ENCODE measurements around the gene CDC25A.

Gene CDC25A

GRCh38 chr3:48143567-48143966, 44.6 kb downstream of the CDC25A start:
- DNase-seq (ENCODE audit: extremely low read depth in 1 of 2, low read depth in 1 of 2): no peak

GRCh38 chr3:48142316-48142870, 45.8 kb downstream of the CDC25A start:
- DNase-seq (ENCODE audit: extremely low read depth in 1 of 2, low read depth in 1 of 2): no peak

GRCh38 chr3:48141604-48142137, 46.5 kb downstream of the CDC25A start:
- no peak for DNase-seq (ENCODE audit: extremely low read depth in 1 of 2, low read depth in 1 of 2)

- DNase-seq (ENCODE audit: extremely low read depth in 1 of 2, low read depth in 1 of 2): no peak
Measured at GRCh38 chr3:48140936-48141603, 47.1 kb downstream of the CDC25A start.

- no peak for DNase-seq (ENCODE audit: extremely low read depth in 1 of 2, low read depth in 1 of 2)
Measured at GRCh38 chr3:48140336-48140757, 47.9 kb downstream of the CDC25A start.

GRCh38 chr3:48137425-48137999, 50.7 kb downstream of the CDC25A start:
- no peak for DNase-seq (ENCODE audit: extremely low read depth in 1 of 2, low read depth in 1 of 2)

- no peak for DNase-seq (ENCODE audit: extremely low read depth in 1 of 2, low read depth in 1 of 2)
Measured at GRCh38 chr3:48135552-48136495, 52.4 kb downstream of the CDC25A start.

- no peak for DNase-seq (ENCODE audit: extremely low read depth in 1 of 2, low read depth in 1 of 2)
Measured at GRCh38 chr3:48130321-48130904, 57.8 kb downstream of the CDC25A start.

GRCh38 chr3:48129921-48130320, 58.3 kb downstream of the CDC25A start:
- DNase-seq (ENCODE audit: extremely low read depth in 1 of 2, low read depth in 1 of 2): no peak

GRCh38 chr3:48128774-48129173, 59.4 kb downstream of the CDC25A start:
- DNase-seq (ENCODE audit: extremely low read depth in 1 of 2, low read depth in 1 of 2): no peak

GRCh38 chr3:48125886-48126622, 62.2 kb downstream of the CDC25A start:
- DNase-seq (ENCODE audit: extremely low read depth in 1 of 2, low read depth in 1 of 2): no peak

- DNase-seq (ENCODE audit: extremely low read depth in 1 of 2, low read depth in 1 of 2): no peak
Measured at GRCh38 chr3:48125013-48125705, 63.1 kb downstream of the CDC25A start.

- no peak for DNase-seq (ENCODE audit: extremely low read depth in 1 of 2, low read depth in 1 of 2)
Measured at GRCh38 chr3:48123346-48123745, 64.9 kb downstream of the CDC25A start.

GRCh38 chr3:48122504-48122903, 65.7 kb downstream of the CDC25A start:
- no peak for DNase-seq (ENCODE audit: extremely low read depth in 1 of 2, low read depth in 1 of 2)

GRCh38 chr3:48120223-48120622, 68.0 kb downstream of the CDC25A start:
- no peak for DNase-seq (ENCODE audit: extremely low read depth in 1 of 2, low read depth in 1 of 2)

GRCh38 chr3:48119505-48120193, 68.6 kb downstream of the CDC25A start:
- DNase-seq (ENCODE audit: extremely low read depth in 1 of 2, low read depth in 1 of 2): no peak

- DNase-seq (ENCODE audit: extremely low read depth in 1 of 2, low read depth in 1 of 2): no peak
Measured at GRCh38 chr3:48118928-48119327, 69.3 kb downstream of the CDC25A start.

GRCh38 chr3:48118322-48118721, 69.9 kb downstream of the CDC25A start:
- no peak for DNase-seq (ENCODE audit: extremely low read depth in 1 of 2, low read depth in 1 of 2)

GRCh38 chr3:48112813-48113212, 75.4 kb downstream of the CDC25A start:
- DNase-seq (ENCODE audit: extremely low read depth in 1 of 2, low read depth in 1 of 2): no peak

All from stimulated activated CD8-positive, alpha-beta memory T cell treated with anti-CD3 and anti-CD28 coated beads, Interleukin-7, amount 100 ng/mL, for 48 hours (primary cell).